HG02759 (cell line): ENCODE data around the gene LETM1.

Source experiments
- ATAC-seq: cut with Tn5 transposase; IDR thresholded peaks from one replicate; pipeline ENCODE4 v1.9.1; 2021; ENCODE audit warnings: mild to moderate bottlenecking, moderate library complexity; ENCODE audit not compliant: unreplicated experiment

The LETM1 gene

DNA sequence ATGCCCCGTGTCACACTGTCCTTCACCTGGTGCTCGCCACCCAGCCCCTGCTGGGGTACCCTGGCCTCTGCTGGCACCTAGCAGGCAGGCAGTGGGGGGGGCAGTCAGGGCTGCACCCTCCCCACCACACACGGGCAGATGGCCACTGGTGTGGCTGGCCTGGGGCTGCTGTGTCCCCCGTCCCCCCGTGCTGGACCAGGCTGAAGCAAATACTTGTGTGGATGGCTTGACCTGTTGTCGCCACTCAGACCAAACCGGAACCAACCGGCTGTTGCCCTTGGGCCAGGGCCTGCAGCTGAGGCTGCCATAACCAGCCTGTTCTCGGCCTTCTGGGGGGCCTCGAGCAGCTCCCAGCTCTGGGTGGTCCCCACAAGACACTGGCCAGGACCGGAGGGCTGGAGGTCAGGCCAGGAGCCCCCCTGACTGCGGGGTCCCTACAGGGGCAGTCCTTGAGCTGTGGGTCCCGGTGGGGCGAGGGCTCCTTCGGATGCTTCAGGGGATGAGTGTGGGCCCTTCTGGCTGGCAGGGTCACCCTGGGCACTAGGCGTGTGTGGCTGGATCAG lies 58.6 kb downstream of the LETM1 start:
- ATAC-seq, result no peak

DNA sequence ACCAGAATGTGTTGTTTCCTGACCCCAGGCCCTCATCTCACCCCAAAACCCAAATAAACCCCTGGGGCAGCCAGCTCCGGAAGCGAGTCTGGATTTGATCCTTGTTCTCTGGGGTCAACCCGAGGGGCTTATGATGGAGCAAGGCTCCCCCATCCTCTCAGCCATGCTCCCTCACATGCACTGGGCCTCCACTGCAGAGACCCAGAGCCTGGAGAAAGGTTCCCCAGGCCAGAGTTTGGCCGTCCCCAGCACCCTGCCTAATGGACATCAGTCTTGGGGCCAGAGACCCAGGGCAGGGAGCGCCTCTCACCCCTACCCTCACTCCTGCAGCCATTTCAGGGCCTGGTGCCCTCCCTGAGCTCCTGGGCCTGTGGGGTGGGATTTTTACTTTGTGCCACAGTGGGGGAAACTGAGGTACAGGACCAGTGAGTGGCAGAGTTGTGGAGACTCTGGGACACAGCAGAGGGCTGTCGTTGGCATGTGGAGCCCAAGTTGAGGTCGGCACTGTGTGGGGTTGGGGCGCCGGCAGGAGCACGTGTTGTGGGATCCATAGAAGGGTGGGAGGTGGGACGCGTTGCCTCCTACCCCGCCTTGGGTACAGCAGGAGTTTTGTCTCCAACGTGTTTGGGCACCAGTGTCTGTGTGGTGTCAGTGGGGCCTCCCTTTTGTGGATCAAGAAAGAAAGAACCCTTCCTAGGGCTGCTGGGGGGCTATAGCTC lies 59.3 kb downstream of the LETM1 start:
- no peak for ATAC-seq

DNA sequence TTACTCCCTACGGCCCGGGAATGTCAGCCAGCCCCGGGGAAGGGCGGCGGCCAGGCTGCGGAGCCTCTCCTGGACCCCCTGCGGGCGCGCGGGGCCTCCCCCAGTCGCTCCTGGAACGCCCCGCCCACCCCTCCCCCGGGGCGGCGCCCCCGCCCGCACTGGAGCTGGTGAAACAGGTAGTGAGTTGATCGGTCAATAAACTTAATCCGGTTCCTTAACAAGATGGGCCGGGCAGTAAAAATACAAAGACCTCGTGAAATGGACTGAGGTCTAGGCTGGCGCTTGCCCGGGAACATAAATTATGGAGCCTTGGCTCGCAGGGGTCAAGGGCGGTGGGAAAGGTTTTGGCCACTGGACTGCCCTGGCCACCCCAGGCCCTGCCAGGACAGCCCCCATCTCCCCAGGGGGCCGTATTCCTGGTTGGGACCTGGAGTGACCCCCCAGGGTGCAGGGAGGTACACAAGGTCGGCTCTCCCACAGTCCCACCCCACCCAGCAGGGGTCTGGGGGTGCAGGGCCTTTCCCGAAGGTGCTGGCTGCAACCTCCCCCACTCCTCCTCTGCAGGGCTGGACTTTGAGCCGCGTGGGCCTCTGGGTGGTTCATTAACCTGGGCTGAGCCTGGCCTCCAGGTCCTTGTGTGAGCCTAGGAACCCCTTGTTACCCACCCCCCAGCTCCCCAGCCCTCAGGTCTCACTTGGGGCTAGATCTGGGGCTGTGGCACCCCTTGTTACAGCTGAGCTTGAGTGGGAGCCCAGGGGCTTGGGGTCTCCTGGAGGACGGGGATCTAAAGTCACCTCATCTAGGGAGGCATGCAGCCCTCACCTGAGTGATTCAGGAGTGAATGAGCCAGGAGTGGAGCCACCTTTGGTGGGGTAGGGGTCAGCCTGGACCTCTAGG lies 60.4 kb downstream of the LETM1 start:
- no peak for ATAC-seq

DNA sequence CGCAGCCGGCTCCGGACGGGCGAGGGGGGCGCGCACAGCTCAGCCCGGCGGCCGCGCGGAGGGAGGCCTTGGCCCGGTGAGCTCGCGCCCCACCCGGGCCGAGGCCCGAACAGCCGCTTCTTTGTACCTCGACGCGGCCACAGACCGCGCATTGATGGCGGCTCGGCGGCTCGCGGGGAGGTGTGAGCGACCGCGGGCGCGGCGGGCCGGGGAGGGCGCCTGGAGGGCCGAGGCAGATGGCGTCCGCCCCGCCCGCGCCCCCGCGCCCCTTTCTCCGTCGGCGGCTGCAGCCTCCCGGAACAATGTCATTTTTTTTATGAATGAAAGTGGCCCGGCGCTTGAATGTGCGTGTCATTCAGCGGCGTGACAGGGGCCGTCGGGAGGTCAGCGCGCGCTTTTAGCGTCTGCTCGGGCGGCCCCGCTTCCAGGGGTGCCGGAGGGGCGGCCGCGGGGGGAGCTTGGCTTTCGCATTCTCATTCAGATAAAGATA lies 61.1 kb downstream of the LETM1 start:
- ATAC-seq, result no peak

DNA sequence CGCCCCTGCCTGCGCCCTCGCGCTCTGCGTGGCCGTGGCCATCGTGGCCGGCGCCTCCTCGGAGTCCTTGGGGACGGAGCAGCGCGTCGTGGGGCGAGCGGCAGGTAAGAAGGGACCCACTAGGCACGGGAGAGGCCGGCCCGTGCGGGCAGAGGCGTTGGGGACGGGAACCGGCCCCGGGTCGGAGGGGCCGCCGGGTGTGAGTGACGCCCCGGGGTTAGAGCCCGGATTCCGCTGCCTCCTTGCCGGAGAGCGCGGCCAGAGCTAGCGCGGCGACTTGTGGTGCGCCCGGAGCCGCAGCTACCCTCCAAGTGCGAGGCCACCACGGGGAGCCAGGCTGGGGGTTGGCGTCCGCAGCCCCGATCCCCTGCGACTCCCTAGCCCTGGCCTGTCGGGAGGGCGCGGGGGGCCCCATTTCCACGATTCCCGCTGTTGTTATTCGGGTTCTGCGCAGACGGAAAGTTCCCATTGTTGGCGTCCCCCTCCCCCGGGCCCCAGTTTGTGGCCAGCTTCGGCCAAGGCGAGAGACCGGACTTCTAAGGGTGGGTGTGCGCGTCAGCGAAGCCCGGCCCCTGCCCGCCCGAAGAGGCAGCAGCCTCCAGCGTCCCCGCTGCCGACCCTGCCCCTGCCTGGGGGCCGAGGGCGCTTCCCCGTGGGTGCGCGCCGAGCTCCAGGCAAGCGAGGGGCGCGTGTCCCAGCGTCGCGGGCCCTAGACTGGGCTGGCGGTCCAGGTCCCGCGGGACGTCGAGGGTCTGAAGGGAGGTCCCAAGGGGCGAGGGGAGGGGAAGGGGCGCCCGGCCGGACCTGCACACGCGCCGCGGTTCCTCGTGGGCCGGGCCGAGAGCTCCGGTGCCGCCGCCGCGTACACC lies 61.8 kb downstream of the LETM1 start:
- ATAC-seq, result no peak

DNA sequence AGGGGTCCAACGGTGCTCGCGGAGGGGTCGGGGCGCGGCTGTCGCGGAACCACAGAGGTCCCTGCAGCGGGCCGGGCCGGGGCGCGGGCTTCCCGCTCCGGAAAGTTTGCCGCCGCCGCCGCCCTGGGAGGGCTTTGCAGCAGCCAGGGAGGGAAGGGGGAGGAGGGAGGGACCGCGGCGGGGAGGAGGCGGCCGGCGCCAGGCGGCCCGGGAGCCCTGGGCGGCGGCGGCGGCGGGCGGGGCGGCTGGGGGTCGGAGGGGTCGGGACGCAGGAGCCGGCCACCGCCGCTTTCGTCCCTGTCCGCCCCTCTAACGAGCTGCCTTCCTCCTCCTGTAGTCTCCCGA lies 62.5 kb downstream of the LETM1 start:
- ATAC-seq, result peak; percentile 33

DNA sequence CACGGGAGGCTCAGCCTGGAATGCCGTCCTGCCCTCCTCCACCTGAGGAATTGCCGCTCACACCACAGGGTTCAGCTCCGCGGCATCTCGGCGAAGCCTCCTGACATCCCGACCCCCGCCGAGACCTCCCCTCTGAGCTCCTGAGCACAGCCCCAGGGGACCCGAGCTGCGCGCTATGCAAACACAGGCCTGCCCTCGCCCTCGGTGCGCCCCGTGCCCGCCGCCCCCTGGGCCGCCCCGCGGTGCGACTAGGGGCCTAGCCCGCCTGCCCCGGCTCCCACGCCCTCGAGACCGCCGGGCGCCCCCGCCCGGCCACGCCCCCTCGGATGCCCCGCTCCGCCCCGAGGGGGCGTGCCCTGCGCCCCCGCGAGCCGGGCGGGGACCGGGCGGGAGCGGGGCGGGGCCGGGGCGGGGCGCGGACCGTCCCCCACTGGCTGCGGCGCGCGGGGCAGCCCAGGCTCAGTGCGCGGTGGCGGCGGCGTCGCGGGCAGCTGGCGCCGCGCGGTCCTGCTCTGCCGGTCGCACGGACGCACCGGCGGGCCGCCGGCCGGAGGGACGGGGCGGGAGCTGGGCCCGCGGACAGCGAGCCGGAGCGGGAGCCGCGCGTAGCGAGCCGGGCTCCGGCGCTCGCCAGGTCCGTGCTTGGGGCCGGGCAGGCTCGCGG lies 63.0 kb downstream of the LETM1 start, which contains the start of gene FGFR3:
TSS of gene FGFR3 (plus strand) at position 462 of the 664 bp plus-strand sequence. CDS start 642 bp downstream, outside the sequence.
- ATAC-seq, result peak; percentile 73

DNA sequence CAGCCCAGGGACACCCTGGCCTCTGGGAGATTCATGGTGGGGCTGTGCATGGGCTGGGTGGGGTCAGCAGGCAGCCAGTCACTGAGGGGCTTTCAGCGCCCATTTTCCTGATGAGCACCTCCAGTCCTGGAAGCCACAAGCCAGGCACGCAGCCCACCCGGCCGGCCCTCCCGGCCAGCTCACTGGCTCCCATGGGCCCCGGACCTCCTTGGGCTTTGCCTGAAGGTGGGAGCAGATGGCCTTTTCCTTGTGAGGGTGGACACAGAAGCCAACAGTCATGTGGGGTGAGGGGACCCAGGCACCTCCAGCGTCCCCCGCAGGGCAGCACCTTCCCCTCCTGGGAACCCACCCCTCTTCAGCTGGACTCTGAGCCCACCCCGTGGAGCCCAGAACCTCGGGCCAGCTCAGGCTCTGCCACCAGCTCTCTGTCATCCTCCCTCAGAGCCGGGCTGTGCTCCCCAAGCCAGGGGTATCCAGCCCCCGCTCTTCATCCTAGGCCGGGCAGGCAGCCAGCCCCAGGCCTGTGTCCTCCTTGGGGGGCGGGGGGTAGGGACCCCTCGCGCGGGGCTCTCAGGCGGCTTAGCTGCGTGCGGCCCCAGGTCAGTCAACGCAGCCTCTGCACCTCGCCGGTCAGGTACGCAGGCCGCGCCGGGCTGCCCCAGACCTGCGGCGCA lies 63.7 kb downstream of the LETM1 start:
- ATAC-seq, result peak; percentile 10

DNA sequence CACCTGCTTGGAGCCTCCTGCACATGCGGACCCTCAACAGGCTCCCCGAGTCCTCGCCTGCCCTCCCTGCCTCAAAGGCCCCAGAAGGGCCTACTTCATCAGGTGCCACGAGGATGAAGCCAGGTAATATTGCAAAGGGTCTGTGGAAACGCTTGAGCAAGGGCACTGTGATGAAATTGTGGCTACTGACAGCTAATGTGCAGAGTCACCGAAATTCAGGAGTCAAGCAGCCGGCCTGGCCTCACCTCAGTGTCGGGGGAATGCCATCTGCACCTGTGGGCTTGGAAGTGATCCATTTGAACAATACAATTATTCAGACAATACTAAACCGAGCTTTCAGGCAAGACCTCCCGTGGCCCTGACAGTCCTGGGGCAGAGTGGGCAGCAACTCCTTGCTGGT lies 66.0 kb downstream of the LETM1 start:
- ATAC-seq, result no peak

DNA sequence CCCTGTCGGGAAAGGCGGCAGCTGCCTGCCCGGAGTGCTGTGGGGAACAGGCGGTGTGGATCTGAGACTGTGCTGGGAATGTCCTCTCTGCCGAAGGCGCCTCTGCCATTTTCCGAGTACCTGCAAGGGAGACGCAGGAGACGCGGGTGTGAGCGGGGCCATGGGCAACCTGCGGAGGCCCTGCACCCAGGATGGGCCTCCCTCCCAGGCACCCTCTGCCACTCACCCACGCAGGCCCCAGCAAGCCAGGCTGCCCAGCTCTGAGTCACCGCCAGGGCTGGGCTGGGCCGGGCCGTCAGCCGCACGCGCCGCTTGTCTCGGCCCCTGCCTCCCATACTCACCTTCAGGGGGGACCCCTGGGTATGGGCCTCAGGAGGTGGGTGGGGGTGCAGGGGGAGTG lies 66.4 kb downstream of the LETM1 start:
- ATAC-seq, result no peak

DNA sequence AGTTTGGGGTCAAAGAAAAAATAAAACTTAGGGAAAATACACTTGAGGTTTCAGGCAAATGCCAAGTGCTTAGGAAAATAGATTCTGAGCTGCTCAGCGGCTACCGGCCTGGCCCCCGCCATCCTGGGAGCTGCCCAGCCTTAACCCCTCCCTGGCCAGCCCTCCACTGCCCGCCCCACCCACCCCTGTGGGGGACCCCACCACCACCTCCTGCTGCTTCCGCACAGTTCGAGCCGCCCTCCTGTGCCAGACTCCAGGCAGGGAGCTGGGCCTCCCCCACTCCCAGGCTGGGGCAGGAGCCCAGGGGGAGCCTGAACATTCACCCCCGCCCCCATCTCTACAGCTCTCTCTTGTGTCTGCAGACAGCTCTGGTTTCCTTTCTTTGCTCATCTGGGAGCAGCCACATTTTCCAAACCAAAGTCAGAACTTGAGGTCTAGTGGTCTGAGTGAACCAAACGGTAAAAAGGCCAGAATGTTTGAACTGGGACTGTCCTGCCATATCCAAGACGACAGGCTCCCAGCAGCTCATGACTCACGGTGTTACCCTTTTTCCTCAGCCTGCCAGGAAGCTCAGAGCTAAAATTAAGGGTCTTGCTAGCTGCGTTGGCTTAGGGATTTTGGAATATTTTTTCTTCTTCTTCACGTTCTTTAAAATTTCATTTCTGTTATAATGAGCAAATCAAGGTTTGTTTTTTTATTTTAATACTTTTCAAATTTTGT lies 67.5 kb downstream of the LETM1 start:
- no peak for ATAC-seq

DNA sequence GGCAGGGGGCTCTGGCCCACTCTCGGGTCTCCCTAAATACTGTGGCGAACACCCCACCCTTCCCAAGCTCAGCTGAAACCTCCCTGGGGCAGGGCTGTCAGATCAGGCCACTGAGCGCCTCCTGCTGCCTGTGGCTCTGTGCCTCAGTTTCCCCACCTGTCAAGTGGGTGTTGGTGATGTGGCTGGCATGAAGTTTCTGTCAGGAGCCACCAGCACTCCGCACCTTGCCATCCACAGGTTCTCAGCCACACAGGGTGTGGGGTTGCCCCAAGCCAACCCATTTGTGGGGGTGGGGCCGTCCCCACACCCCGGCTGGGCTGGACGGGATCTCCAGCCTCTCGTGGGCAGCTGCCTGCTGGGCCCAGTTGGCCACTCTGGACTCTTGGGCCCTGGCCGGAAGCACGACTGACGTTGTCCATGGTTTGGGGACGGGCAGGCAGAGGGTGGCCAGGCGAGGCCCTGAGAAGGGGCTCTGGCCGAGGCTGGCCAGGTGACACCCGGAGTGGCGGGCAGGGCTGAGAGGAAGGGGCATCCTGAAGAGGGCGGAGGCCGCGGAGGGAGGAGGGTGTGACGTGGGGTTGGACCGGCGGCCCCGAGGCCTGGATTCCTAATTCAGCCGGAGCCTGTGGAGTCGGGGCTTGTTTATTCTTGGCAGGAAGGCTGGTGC lies 68.4 kb downstream of the LETM1 start:
- ATAC-seq, result no peak

DNA sequence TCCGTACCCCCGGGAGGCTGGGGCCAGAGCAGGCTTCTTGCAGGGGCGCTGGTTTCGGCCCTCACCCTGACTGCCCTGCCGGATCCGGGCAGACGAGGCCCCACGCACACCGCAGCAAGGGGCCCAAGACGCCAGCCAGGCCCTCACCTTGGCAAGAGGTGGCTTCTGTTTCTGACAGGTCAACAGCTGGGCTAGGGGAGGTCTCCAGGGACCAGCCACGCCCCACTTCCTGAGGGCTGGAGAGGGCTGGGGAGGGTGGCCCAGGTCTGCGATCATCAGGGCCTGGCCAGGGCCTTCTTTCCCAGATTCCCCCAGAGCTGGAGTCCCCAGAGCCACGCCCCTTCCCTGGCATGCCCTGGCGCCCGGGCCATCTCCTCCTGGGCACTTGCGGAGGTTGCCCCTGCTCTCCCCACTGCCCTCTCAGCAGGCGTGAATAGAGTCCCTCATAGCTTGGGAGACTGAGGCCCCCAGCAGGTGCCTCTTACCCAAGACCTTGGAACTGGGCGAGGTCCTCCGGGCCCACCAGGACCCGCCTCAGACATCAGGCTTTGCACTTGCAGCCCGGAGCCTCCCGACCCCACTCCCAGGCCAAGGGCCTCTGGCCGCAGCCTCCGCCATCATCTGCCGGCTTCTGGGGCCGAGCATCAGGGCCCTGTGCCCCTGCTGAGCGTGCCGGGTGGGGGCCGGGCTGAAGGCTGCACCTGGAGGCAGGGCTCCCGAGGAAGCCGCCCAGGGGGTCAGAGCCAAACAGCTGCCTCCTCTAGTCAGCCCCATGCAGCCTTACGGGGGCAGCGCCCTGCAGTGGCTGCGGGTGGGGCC lies 69.2 kb downstream of the LETM1 start:
- no peak for ATAC-seq

DNA sequence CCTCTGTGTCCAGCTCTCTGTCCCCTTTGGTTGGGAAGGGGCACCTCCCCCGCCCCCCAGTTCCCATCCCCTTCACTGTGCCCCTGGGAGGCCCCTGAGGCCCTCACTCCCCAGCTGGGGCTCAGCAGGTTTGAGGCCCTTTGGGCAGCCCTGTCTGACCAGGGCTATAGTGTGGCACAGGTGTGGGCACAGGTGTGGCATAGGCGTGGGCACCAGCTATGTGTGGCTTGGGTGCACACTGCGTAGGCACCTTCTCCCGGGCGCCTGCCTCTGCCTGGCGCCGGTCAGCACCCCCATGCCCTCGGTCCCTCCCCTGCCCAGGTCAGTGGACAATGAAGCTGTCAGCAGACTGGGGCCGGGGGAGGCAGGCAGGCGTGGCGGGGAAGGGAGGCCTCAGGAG lies 70.4 kb downstream of the LETM1 start:
- no peak for ATAC-seq

DNA sequence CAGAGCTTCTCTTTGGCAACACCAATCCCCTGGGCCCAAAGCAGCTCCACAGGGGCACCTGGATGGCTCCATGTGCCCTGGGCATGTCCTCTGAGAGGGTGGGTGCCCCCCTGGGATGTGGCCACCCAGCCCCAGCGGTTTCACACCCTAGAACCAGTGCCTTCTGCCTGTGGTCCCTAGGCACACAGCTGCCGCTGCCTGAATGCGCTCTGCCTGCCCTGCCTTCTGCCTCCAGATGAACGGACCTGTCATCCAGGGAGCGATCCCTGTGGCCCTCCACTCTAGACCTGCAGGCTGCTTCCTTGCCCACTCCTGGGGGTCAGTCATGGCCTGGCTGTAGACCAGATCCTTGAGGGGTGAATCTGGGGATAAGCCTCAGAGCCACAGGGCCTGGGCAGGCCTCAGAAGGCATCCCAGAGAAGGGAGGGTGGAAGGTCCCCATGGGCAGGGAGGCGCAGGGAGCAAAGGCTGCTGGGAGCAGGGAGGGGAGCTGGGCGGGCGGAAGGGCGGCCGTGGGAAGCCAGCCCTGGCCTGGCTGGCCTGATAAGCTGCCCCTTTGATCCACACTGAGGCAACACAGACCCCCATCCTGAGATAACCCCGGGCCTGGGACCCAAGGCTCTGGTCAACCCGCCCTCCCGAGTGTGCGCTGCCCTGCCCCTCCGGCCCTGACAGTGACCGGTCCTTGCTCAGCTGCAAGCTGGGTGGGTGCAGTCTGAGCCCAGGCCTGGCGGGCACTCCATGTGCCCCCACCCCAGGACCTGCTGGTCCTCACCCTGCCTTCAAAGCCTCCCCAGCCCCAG lies 71.0 kb downstream of the LETM1 start:
- no peak for ATAC-seq

DNA sequence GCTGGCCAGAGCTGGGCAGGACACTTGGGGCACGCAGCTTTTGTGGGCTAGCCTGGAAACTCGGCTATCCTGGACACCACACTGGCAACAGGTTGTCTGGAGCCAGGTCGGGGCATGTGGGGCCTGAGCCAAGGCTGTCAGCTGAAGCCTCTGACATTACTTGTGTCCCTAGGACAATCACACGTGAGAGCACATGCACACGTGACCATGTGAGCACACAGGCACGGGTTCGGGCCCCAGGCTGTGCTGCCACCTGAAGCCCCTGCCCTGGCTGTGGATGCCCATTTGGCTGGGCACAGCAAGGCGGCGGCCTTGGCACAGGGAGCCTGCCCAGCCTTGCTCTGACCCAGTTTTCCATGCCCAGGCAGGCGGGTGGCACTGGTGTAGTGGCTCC lies 71.6 kb downstream of the LETM1 start:
- ATAC-seq, result no peak

DNA sequence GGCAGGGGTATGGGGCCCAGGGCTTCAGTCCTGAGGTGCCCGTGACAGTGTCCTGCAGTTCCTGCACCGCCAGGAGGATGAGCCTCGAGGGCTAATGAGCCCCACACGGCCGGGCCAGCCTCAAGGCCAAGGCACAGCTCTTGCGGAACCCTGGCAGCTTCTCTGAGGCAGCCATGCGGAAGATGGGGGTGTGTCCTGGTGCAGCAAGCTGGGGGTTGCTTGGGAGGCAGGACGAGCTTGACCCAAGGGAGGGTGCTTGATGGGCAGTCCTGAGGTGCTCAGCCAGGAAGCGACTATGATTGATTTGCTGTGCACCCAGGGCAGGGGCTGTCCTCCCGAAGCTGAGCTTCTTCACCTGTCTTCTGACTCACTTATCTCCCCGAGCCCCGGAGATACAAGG lies 72.0 kb downstream of the LETM1 start:
- ATAC-seq, result no peak
